ENCODE measurements around the gene ERCC1.
"Not testable (repeated sequence)": the region's sequence is repeated elsewhere in the genome, so short reads cannot be mapped to it uniquely, and the experiment has no call there.

ERCC1 gene

GRCh38 chr19:45428384-45429231 lies 4.9 kb upstream of the ERCC1 start:
- DNase-seq = no peak

DNA sequence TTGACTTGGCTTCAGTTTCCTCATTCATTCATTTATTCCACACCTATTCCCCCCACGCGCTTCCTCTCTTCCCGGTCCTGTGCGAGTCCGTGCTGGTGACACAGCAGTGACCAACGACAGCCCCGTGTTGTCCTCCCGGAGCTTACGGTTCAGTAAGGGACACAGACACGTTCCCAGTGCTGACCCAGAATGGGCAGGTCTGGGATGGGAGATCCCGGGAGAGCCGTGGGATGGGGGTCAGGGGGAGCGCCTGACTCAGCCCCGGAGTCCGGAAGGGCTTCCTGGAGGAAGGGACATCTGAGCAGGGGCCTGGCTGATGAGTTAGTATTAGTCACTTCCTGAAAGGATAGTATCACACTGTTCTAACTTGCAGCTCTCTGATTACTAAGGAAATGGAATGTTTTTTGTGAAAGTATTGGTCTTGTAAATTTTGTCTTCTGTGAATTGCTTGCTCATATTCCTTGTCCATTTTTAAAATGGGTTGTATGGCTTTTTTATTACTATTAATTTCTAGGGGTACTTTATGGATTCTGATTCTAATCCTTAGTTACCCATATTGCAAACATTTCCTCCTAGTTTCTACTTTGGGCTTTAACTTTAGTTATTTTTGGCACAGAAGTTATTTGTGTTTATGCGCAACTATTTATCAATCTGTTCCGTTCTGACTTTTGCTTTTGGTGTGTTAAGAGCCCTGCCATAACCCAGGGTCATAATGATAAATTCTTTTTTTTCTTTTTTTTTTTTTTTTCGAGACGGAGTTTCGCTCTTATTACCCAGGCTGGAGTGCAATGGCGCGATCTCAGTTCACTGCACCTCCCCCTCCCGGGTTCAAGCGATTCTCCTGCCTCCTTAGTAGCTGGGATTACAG lies 708 bp upstream of the ERCC1 start:
- peak; percentile 36 for DNase-seq

DNA sequence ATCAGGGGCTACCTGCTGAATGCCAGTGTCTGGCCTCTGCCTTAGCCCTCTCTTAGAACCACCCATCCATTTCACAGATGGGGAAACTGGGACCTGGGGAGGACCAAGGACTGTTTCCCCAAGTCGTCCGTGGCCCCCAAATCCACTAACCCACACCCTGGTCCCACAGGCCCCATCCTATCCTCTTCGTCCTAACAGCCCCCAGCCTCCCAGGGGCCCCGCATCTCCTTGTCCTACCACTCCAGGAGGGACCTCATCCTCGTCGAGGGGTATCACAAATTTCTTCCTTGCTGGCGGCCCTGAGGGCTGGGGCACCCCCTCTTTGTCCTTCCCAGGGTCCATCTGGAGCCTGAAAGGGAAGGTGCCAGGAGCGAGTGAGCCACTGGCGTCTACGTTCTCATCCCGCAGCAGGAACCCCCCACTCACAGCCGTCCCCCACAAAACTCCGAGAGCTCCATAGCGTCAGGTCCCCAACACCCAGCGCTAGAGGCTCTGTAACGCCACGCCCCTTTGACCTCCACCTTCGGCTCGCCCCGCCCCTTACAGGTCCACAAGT lies 606 bp downstream of the ERCC1 start:
- DNase-seq = peak; percentile 85

DNA sequence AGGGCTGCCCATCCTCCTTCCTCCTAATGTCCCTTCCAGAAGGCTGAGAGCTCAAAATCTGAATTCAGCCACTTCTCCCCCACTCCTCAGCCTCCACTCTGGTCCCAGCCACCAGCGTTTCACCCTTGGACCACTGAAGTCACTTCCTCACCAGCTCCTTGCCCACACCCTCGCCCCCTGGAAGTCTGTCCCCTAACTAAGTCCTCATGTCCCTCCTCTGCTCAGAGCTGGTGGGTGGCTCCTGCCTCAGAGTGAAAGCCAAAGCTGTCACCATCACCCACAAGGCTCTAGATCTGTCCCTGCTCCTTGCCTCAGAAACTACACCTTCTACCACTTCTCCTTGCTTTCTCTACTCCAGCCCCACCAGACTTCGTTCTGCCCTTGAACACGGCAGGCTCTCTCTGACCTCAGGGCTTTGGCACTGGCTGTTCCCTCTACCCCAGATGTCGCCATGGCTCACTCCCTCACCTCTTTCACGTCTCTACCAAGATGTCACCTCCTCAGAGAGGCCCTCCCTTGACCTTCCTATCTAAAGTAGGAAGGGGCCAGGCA lies 1.7 kb downstream of the ERCC1 start:
- no peak for DNase-seq

DNA sequence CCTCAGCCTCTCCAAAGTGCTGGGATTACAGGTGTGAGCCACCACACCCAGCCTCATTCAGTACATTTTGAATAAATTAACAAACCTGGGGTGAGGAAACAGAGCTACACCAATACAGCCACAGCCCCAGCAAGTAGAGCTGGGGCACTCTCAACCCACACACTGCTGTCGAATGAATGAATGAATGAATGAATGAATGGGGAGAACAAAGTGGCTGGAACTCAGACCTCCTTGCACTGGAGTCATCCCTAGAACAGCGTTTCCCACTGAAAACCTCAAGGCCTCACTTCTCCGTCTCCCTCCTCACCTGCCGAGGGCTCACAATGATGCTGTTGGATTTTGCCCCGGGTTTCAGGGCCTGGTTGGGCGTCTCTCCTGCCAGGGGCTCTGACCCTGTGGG lies 2.8 kb downstream of the ERCC1 start:
- no peak for DNase-seq

GRCh38 chr19:45420356-45420755 lies 3.4 kb downstream of the ERCC1 start:
- no peak for DNase-seq

GRCh38 chr19:45419895-45420294 lies 3.8 kb downstream of the ERCC1 start:
- DNase-seq = no peak

DNA sequence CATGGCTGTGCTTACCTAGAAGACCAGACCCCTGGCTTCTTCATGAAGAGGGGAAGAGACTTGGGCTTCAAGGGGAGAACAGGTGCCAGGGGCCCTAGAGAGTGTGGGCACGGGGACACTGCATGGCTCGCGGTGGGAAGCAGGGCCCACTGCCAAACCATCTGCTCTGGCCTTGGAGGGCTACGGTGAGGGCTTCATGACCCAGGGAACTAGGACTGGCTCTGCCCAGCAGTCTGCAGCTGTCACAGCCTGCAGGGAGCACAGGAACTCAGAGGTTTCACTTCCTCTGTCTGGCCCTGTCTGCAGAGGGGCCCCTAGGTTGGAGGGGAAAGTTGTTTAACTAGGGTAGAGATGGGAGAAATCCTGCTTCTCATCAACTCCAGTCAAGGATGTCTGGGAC lies 4.3 kb downstream of the ERCC1 start:
- DNase-seq = no peak

DNA sequence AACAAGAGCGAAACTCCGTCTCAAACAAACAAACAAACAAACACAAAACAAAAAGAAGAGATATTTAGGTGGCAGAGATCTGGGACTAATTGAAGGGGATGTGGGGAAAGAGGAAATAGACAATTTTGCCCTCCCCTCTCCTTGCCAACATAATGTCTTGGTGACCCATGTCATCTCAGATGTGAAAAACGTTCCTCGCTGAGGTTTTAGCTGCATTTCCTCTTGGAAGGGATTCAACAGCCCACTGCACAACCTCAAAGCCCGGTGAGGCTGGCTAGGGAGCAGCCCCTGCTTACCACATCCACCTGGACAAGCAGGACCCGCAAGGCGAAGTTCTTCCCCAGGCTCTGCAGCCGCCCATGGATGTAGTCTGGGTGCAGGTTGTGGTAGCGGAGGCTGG lies 4.9 kb downstream of the ERCC1 start:
- no peak for DNase-seq

GRCh38 chr19:45417151-45417550 lies 6.6 kb downstream of the ERCC1 start:
- DNase-seq = no peak

- DNase-seq = no peak
Measured at GRCh38 chr19:45414468-45414867, 9.2 kb downstream of the ERCC1 start.

DNA sequence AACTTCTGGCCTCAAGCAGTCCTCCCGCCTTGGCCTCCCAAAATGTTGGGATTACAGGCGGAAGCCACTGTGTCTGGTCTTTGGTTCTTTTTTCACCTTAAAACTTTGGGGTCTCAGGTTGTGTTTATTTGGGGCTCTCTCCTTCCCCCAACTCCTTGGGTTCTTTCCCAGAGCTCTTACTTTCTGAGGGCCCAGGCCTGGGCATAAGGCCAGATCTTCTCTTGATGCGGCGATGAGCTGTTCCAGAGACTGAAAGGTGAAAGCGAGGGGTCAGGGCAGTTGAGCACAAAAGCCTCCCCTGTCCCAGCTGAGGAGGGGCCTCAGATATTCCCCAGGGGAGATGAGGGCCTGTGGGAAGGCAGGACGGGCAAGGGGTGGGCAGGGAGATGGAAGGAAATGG lies 10.2 kb downstream of the ERCC1 start:
- no peak for DNase-seq

GRCh38 chr19:45410330-45410729 lies 13.4 kb downstream of the ERCC1 start:
- not testable (repeated sequence) for DNase-seq

DNA sequence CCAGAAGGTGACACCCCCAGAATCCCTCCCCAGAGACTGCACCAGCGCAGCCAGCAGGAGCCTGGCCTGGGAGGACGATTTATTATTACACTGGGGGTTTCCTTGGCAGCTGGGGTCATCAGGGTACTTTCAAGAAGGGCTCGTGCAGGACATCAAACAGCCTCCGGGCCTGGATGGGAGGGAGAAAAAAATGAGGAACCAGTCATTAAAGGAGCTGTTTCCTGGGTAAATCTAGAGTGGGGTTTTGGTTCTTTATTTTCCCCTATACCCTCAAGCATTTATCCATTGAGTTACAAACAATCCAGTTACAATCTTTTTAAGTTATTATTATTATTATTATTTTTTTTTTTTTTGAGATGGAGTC lies 14.2 kb downstream of the ERCC1 start:
- no peak for DNase-seq

DNA sequence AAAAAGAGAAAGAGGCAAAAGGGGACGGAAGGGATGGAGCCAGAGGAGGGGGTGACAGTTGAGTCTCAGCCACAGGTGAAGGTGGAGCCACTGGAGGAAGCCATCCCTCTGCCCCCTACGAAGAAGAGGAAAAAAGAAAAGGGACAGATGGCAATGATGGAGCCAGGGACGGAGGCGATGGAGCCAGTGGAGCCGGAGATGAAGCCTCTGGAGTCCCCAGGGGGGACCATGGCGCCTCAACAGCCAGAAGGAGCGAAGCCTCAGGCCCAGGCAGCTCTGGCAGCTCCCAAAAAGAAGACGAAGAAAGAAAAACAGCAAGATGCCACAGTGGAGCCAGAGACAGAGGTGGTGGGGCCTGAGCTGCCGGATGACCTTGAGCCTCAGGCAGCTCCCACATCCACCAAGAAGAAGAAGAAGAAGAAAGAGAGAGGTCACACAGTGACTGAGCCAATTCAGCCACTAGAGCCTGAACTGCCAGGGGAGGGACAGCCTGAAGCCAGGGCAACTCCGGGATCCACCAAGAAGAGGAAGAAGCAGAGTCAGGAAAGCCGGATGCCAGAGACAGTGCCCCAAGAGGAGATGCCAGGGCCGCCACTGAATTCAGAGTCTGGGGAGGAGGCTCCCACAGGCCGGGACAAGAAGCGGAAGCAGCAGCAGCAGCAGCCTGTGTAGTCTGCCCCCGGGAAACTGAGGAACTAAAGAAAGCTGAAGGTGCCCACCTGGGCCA lies 14.7 kb downstream of the ERCC1 start:
- no peak for DNase-seq

DNA sequence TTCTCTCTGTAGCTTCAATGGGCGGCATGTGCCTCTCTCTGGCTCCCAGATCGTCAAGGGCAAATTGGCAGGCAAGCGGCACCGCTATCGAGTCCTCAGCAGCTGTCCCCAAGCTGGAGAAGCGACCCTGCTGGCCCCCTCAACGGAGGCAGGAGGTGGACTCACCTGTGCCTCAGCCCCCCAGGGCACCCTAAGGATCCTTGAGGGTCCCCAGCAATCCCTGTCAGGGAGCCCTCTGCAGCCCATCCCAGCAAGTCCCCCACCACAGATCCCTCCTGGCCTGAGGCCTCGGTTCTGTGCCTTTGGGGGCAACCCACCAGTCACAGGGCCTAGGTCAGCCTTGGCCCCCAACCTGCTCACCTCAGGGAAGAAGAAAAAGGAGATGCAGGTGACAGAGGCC lies 15.6 kb downstream of the ERCC1 start:
- no peak for DNase-seq

DNA sequence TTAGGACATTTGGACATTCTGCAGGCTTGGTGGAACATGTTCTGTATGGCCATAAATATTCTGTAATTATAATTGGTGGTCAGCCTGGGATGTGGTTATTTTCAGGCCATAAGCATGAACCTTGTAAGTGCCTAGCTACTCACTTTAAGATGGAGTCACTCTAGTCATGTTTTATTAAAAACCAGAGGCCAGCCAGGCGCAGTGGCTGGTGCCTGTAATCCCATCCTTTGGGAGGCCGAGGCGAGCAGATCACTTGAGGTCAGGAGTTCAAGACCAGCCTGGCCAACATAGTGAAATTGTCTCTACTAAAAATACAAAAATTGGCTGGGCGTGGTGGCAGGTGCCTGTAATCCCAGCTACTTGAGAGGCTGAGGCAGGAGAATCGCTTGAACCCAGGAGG lies 16.1 kb downstream of the ERCC1 start:
- DNase-seq = not testable (repeated sequence)

DNA sequence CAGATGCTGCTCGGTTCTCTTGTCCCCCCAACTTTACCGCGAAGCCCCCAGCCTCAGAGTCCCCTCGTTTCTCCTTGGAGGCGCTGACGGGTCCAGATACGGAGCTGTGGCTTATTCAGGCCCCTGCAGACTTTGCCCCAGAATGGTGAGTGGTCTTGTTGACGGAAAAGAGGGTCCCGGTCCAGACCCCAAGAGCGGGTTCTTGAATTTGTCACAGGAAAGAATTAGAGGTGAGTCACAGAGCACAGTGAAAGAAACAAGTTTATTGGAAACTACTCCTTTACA lies 16.7 kb downstream of the ERCC1 start:
- no peak for DNase-seq

DNA sequence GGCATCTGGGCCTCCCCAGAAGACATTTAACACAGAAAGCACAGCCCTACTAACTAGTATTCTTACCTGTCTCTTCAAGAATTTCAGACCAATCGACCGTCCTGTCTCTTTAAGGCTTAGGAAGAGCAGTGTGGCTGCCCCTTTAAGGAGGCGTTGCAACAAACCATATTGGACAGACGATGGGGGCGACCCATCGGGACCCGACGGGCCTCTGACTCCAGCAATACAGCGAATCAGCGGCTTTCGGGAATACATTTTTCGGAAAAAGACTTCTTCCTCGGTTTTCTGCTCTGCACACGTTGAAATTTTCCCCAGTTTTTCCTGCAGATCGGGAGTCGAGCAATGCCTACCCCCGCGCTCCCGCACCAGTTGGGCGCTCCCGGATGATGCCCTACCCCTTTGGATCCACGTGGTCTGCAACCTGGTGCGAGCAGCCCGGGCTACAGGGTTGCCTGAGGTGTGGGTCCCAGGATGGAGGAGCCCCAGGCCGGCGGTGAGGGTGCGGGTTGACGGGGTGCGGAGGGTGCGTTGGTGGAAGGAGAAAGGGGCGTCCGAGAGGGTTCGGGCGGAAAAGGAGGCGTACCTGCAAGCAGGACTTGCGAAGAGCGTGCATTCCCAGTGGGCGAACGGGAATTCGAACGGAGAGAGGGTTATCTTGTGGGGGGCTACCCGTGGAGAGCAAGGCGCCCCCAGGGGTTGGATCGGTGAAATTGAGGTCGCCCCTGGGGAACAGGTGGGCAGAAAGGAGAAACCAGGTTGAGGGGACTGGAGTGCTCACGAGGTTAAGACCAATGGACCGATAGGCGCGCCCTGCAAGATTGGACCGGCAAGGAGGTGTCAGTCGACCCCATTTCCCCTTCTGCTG lies 17.3 kb downstream of the ERCC1 start, which contains the start of gene POLR1G:
TSS of gene POLR1G (plus strand) at position 419 of the 865 bp plus-strand sequence. CDS start at position 472, 53 bp downstream.
- DNase-seq = peak; percentile 75

DNA sequence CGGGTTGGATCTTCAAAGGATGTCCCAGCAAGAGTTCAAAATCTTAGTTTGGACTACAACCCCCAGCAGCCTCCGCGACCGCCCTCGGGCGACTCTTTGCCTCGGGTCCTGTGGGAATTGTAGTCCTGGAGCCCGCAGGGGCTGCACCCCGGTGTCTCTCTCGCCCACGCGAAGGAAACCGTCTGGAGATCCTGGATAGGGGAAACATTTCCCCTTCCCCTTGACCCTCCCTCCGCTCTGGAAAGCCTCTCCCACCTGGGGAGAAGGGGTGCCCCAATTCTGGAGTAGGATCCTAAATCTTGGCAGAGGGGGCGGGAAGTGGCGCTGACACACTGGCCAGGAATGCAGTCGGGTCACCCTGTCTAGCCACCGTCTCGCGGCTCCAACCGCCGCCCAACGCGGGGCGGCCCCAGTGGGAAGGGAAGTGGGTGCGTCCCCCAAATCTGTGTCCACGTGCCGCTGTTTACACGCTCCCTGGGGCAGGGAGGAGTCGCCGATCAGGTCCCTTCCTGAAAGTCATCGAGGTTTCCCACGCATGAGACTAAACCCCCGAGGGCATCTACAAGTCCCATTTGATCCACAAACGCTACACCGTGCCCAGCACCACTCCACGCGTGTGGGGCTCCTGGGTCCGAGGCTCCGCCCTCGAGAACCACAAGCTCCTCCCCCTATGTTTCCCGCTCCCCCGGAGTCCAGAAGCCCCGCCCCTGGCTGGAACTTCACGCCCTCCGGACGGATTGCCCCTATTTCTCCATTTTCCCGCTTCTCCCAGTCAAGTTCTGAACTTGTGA lies 18.1 kb downstream of the ERCC1 start:
- peak; percentile 76 for DNase-seq
